ENCODE measurements around the gene MYL7. TPM values are rescaled to one million over a fixed set of nuclear protein-coding genes. Genes with fewer than 3 reads are reported as not detected.
A peak's percentile ranks its signal among the peaks of the same experiment; 100 is the strongest.

MYL7 gene
- total and polyA plus RNA-seq, 9 of the 15 experiments (the other 6 are each of a cell fraction or from before 2014, with no cell fraction given) = not detected

DNA sequence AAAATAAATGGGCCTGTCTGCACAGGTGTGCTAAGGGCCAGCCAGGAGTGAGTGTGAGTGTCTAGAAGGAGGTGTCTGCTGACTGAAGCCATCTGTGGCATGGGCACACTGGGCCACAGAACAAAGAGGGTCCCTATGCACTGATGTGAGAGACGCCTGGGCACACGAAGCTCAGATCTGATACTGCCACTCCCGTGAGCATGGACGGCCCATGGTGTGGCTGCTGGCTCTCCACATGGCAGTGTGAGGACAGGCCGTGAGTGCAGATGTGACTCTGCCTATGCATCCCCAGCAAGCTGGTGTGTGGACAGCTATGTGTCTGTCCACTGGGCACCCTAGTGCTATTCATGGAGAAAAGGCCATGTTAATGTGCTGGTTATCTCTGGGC, 12.8 kb upstream of the MYL7 start (continued):
- TF ChIP-seq HNRNPUL1 (IDR thresholded peaks at IDR 0.05; ENCODE audit: low read length) = no peak

- DNase-seq (ENCODE audit: extremely low read depth in 1 of 4, low spot score in 3 of 4) (no peak), FAIRE-seq (no peak), ATAC-seq (no peak)
- Histone ChIP-seq H3K9me1 (ENCODE audit: control insufficient read depth, insufficient read depth, low read length) (no peaks in the 10 kb centered on the region), H4K20me1 (replicated peaks; ENCODE audit: control insufficient read depth, insufficient read depth, low read length) (no peaks in the 10 kb centered on the region; the same call in 1 of the 2 replicates), H3K9me3 (replicated peaks; ENCODE audit: control insufficient read depth, insufficient read depth, low read depth, low read length) (no peaks in the 10 kb centered on the region), H3K4me1 (replicated peaks in 1 of 2; ENCODE audit: control insufficient read depth in 2 of 2, insufficient read depth in 2 of 2, low read length in 2 of 2) (peaks cover under 1 to 49% of the 10 kb centered on the region in 2 experiments; a peak in 3 of 5 replicates), H3K79me2 (ENCODE audit: control insufficient read depth, insufficient read depth, low read length) (no peaks in the 10 kb centered on the region), H3K4me3 (no peak overlapping the region), H2AFZ (ENCODE audit: low read depth, low read length) (no peak overlapping the region), H3K4me2 (ENCODE audit: insufficient read depth, low read length) (no peak overlapping the region), H3K27ac (ENCODE audit: extremely low read depth, low read depth, low read length) (no peak overlapping the region), H3K36me3 (ENCODE audit: control insufficient read depth, insufficient read depth, low read length) (no peaks in the 10 kb centered on the region), H3K27me3 (ENCODE audit: control insufficient read depth in 2 of 2, insufficient read depth in 2 of 2, low read length in 2 of 2) (no peaks in the 10 kb centered on the region), H3K9ac (ENCODE audit: insufficient read depth in 1 of 2, low read depth in 2 of 2, low read length in 2 of 2) (no peak overlapping the region)
- intact Hi-C loops (cut with micrococcal nuclease) = no loop called here
- WGBS (ENCODE audit: insufficient coverage, low coverage, missing lambda C conversion rate) = 43% methylated on average over 20 of the region's 22 CpGs
- BruUV-seq (replicated peaks) = no TSS peak
- TF ChIP-seq CTCF (IDR thresholded peaks at IDR 0.05 in 2 of 3, conservative IDR thresholded peaks at IDR 0.05 in 1 of 3; ENCODE audit: insufficient read depth in 2 of 3, low read depth in 1 of 3, low read length in 3 of 3) = 0 out of 6 replicates have a peak, but pooled peaks of 1 of the 3 experiments have one; percentile 3
- no peak for TF ChIP-seq BHLHE40 (IDR thresholded peaks at IDR 0.05; ENCODE audit: low read length)
- peak; percentile 43 for TF ChIP-seq NFIC (IDR thresholded peaks at IDR 0.05)
- CTCF ChIA-PET (ENCODE audit: low intra/inter-chr PET ratio) = no interaction called here
- in situ Hi-C loops (cut with MboI) = no loop called here
- POLR2A ChIA-PET = no interaction called here
Measured at GRCh38 chr7:44152971-44153947, 12.1 kb upstream of the MYL7 start.
